K562 treated with DMSO at 1 percent for 4 hours (cell line): Measurements from ENCODE around the gene CPT1A. TPM values are rescaled to one million over a fixed set of nuclear protein-coding genes. Genes with fewer than 3 reads are reported as not detected.

Experiments used
- total RNA-seq: library from RNA; unstranded; fragments of 300-600 nt; gene quantifications from 2 replicates; pipeline ENCODE4 v1.2.3, GENCODE V29; 2022; ENCODE audit not compliant: insufficient read depth

Gene CPT1A
- total RNA-seq: 5.6 and 8.0 TPM in 2 replicates

DNA sequence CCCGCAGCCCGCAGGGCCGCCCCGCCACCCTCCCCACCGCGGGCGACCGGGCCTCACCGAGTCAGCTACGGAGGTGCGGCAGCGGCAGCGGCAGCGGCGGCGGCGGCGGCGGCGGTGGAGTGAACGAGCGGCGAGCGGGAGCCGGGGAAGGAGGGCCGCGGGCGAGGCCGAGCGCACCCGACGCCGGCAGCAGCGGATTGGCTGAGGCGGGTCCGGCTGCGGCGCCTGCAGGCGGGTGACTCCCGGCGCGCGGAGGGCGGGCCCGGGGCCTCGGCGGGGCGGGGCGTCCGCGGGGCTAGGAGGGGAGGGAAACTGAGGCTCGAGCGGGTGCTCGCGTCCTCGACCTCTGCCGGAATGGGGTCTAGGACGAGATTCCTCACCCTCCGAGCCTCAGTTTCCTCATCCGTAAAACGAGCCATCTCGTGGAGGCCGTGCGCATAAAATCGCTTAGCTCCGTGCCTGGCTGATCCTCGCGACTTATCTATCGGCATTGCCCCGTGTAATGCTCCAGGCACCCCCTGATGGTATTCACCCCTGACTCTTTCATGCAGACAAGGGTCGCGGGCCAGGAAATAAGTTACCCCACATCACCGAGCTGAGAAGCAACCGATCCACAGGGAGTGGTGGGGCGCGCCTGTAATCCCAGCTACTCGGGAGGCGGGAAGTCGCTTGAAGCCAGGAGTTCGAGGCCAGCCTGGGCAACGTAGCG is at the start of gene CPT1A:
Gene CPT1A (minus strand): TSS at position 199 of the 709 bp plus-strand sequence. CDS start 26,442 bp downstream, outside the sequence.

DNA sequence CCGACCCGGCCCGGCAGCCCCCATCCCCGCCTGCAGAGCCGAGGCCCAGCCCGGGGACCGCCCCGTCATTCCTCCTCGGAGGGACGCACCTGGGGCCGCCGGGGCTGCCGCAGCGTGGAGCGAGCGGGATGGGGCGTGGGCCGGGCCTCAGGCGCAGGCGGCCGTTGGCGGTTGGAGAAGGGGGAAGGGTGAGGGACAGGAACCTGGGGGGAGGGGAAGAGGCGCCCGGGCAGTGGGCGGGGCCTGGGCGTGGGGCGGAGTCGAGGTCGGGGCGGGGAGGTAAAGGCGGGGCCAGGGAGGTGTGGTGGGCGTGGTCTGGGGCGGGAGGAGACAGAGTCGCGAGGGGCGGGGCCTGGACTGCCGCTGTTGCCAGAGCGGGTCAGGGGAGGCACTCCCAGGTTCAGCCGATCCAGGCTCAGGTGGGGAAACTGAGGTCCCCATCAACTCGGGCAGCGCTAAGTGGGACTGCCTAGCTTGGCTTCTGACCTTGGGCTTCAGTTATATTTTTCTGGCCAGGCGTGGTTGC is 90.3 kb downstream of the CPT1A start, which contains the start of gene TESMIN:
Gene TESMIN (minus strand): TSS at position 190 of the 526 bp plus-strand sequence. CDS start 860 bp downstream, outside the sequence.

Other genes with a start within 250 kb of the CPT1A start
- 30.4 and 33.2 TPM in 2 replicates for gene GAL, start 157.4 kb downstream of the CPT1A start, total RNA-seq
- gene TESMIN, start 90.4 kb downstream of the CPT1A start, total RNA-seq: 35.4 and 36.9 TPM in 2 replicates
- 148 and 172 TPM in 2 replicates for gene MRPL21, start 61.9 kb upstream of the CPT1A start, total RNA-seq
- 10.6 and 12.8 TPM in 2 replicates for gene IGHMBP2, start 62.0 kb upstream of the CPT1A start, total RNA-seq
- not detected in 2 replicates for gene MRGPRD, start 139.1 kb upstream of the CPT1A start, total RNA-seq
- gene MRGPRF, start 171.3 kb upstream of the CPT1A start, total RNA-seq: not detected in 2 replicates
- gene TPCN2, start 207.0 kb upstream of the CPT1A start, total RNA-seq: 4.9 and 5.2 TPM in 2 replicates